CD4-positive, alpha-beta T cell treated with Interleukin-4 for 1 hour (primary cell): Measurements from ENCODE around the gene DAP.
"Not testable (repeated sequence)": the region's sequence is repeated elsewhere in the genome, so short reads cannot be mapped to it uniquely, and the experiment has no call there.

Source experiments
- DNase-seq, 2 donors: peaks; one replicate each; pipeline ENCODE4 v3.0.0-alpha.2; 2020 to 2022

DAP gene

GRCh38 chr5:10649666-10650380 is 111.2 kb downstream of the DAP start:
- no peak for DNase-seq

GRCh38 chr5:10648806-10649665 is 112.0 kb downstream of the DAP start:
- no peak for DNase-seq

- no peak for DNase-seq
These were observed 113.4 kb downstream of the DAP start for GRCh38 chr5:10647640-10648039.

- no peak for DNase-seq
These were observed 115.4 kb downstream of the DAP start for GRCh38 chr5:10645671-10646070.

GRCh38 chr5:10645146-10645545 is 115.9 kb downstream of the DAP start:
- no peak for DNase-seq

GRCh38 chr5:10644192-10644591 is 116.8 kb downstream of the DAP start:
- no peak for DNase-seq

GRCh38 chr5:10642367-10642766 is 118.7 kb downstream of the DAP start:
- DNase-seq: no peak

GRCh38 chr5:10639846-10640368 is 121.1 kb downstream of the DAP start:
- no peak for DNase-seq

- DNase-seq: not testable (repeated sequence)
These were observed 122.3 kb downstream of the DAP start for GRCh38 chr5:10638723-10639122.

GRCh38 chr5:10637944-10638343 is 123.1 kb downstream of the DAP start:
- no peak for DNase-seq

- no peak for DNase-seq
These were observed 124.5 kb downstream of the DAP start for GRCh38 chr5:10636363-10637142.

GRCh38 chr5:10635867-10636350 is 125.1 kb downstream of the DAP start:
- no peak for DNase-seq

GRCh38 chr5:10635257-10635866 is 125.7 kb downstream of the DAP start:
- peak; percentile 42 to 78 for DNase-seq

GRCh38 chr5:10634562-10634961 is 126.5 kb downstream of the DAP start:
- no peak for DNase-seq

- DNase-seq: peak in 1 of 2 donors; percentile 43
These were observed 127.0 kb downstream of the DAP start for GRCh38 chr5:10634050-10634449.

GRCh38 chr5:10633271-10634049 is 127.6 kb downstream of the DAP start:
- peak; percentile 53 to 65 for DNase-seq

- peak; percentile 28 to 75 for DNase-seq
These were observed 128.8 kb downstream of the DAP start for GRCh38 chr5:10632110-10632761.

GRCh38 chr5:10631316-10631996 is 129.6 kb downstream of the DAP start:
- no peak for DNase-seq

GRCh38 chr5:10630744-10631143 is 130.3 kb downstream of the DAP start:
- DNase-seq: peak in 1 of 2 donors; percentile 18

GRCh38 chr5:10630126-10630525 is 130.9 kb downstream of the DAP start:
- DNase-seq: no peak
